HEK293 (cell line): ENCODE results near the gene LSM14B.

Experiments
- CTCF ChIA-PET: fragments of 350-600 bp; formaldehyde crosslinking; extraction: SDS; loops from one replicate; lab custom pipeline; 2021; ENCODE audit warnings: antibody characterized with exemption; lab: Yijun Ruan, JAX
- POLR2A ChIA-PET: fragments of 300-600 bp; formaldehyde crosslinking; extraction: SDS; loops from one replicate; lab custom pipeline; 2020; ENCODE audit warnings: antibody characterized with exemption, inconsistent platforms; lab: Yijun Ruan, JAX
- H3K27ac ChIP-seq: fragments of 200-500 bp; sonication (Bioruptor generic); 2 replicates; pipeline ENCODE4 v1.5.1; 2014; ENCODE audit warnings: low read depth, low read length, control low read depth, inconsistent platforms; ENCODE audit errors: extremely low read depth
- H3K36me3 ChIP-seq, 2 experiments: fragments of 200-500 bp in 1 of 2; sonication (Bioruptor generic) in 1 of 2; 1 replicate in 1 of 2; 2 replicates in 1 of 2; pipeline ENCODE4 v1.5.1; 2014 to 2017; ENCODE audit warnings: inconsistent platforms in 2 of 2, low read length in 2 of 2; ENCODE audit not compliant: control insufficient read depth in 2 of 2, insufficient read depth in 1 of 2
- H3K4me1 ChIP-seq: fragments of 200-500 bp; sonication (Bioruptor generic); 2 replicates; pipeline ENCODE4 v1.5.1; 2014; ENCODE audit warnings: mild to moderate bottlenecking, low read length, inconsistent platforms; ENCODE audit not compliant: control insufficient read depth, insufficient read depth
- H3K4me3 ChIP-seq: 2 replicates; pipeline ENCODE4 v1.5.1; 2011; ENCODE audit warnings: low read depth, mild to moderate bottlenecking, control low read depth, low read length, moderate library complexity
- H3K9me3 ChIP-seq: fragments of 200-500 bp; sonication (Bioruptor generic); 2 replicates; pipeline ENCODE4 v1.5.1; 2014; ENCODE audit warnings: low read depth, low read length, inconsistent platforms; ENCODE audit not compliant: control insufficient read depth, insufficient read depth
- GFI1B ChIP-seq: fragments of 450-650 bp; formaldehyde crosslinking; IDR thresholded peaks from 2 replicates; pipeline ENCODE4 v1.5.1; 2016; ENCODE audit warnings: missing biosample characterization, missing genetic modification characterization
- GLI4 ChIP-seq: fragments of 450-650 bp; formaldehyde crosslinking; IDR thresholded peaks from 2 replicates; pipeline ENCODE4 v1.5.1; 2016; ENCODE audit warnings: missing biosample characterization, missing genetic modification characterization
- HOXC10 ChIP-seq: sonication (generic); formaldehyde crosslinking; IDR thresholded peaks from 2 replicates; pipeline ENCODE4 v1.8.1; 2023; ENCODE audit warnings: mild to moderate bottlenecking, missing genetic modification reagents
- KLF1 ChIP-seq: fragments of 450-650 bp; formaldehyde crosslinking; IDR thresholded peaks from 2 replicates; pipeline ENCODE4 v1.5.1; 2016; ENCODE audit warnings: missing biosample characterization, missing genetic modification characterization
- KLF10 ChIP-seq: fragments of 450-650 bp; IDR thresholded peaks from 2 replicates; pipeline ENCODE4 v1.5.1; 2018; ENCODE audit warnings: missing biosample characterization, mild to moderate bottlenecking, missing genetic modification characterization
- KLF16 ChIP-seq: fragments of 450-650 bp; formaldehyde crosslinking; IDR thresholded peaks from 2 replicates; pipeline ENCODE4 v1.5.1; 2017; ENCODE audit warnings: missing biosample characterization, missing genetic modification characterization
- ZBTB1 ChIP-seq: fragments of 450-650 bp; formaldehyde crosslinking; IDR thresholded peaks from 2 replicates; pipeline ENCODE4 v1.5.1; 2016; ENCODE audit warnings: missing biosample characterization, missing genetic modification characterization
- ZFP37 ChIP-seq: fragments of 450-650 bp; formaldehyde crosslinking; IDR thresholded peaks from 2 replicates; pipeline ENCODE4 v1.5.1; 2016; ENCODE audit warnings: missing biosample characterization, missing genetic modification characterization
- ZNF10 ChIP-seq: fragments of 450-650 bp; formaldehyde crosslinking; IDR thresholded peaks from 2 replicates; pipeline ENCODE4 v1.5.1; 2017; ENCODE audit warnings: missing biosample characterization, missing genetic modification characterization
- ZNF169 ChIP-seq: fragments of 450-650 bp; formaldehyde crosslinking; IDR thresholded peaks from 2 replicates; pipeline ENCODE4 v1.5.1; 2016; ENCODE audit warnings: missing biosample characterization, missing genetic modification characterization
- ZNF175 ChIP-seq: fragments of 450-650 bp; formaldehyde crosslinking; IDR thresholded peaks from 2 replicates; pipeline ENCODE4 v1.5.1; 2016; ENCODE audit warnings: missing biosample characterization, missing genetic modification characterization
- ZNF211 ChIP-seq: fragments of 450-650 bp; formaldehyde crosslinking; IDR thresholded peaks from 2 replicates; pipeline ENCODE4 v1.5.1; 2016; ENCODE audit warnings: low read depth, missing biosample characterization, missing genetic modification characterization
- ZNF354C ChIP-seq: fragments of 450-650 bp; formaldehyde crosslinking; IDR thresholded peaks from 2 replicates; pipeline ENCODE4 v1.5.1; 2016; ENCODE audit warnings: missing biosample characterization, missing genetic modification characterization, low read depth, borderline replicate concordance
- ZNF37A ChIP-seq: fragments of 450-650 bp; IDR thresholded peaks from 2 replicates; pipeline ENCODE4 v1.5.1; 2018; ENCODE audit warnings: missing biosample characterization, missing genetic modification characterization
- ZNF473 ChIP-seq: fragments of 450-650 bp; formaldehyde crosslinking; IDR thresholded peaks from 2 replicates; pipeline ENCODE4 v1.5.1; 2017; ENCODE audit warnings: missing biosample characterization, missing genetic modification characterization
- ZNF510 ChIP-seq: fragments of 450-650 bp; formaldehyde crosslinking; IDR thresholded peaks from 2 replicates; pipeline ENCODE4 v1.5.1; 2018; ENCODE audit warnings: mild to moderate bottlenecking, missing genetic modification characterization, missing biosample characterization; ENCODE audit not compliant: insufficient replicate concordance
- ZNF544 ChIP-seq: fragments of 450-650 bp; formaldehyde crosslinking; IDR thresholded peaks from 2 replicates; pipeline ENCODE4 v1.5.0; 2017; ENCODE audit warnings: missing biosample characterization, missing genetic modification characterization
- ZNF623 ChIP-seq: fragments of 450-650 bp; formaldehyde crosslinking; IDR thresholded peaks from 2 replicates; pipeline ENCODE4 v1.5.1; 2016; ENCODE audit warnings: missing biosample characterization, missing genetic modification characterization
- ZNF626 ChIP-seq: fragments of 450-650 bp; sonication (Bioruptor Pico); formaldehyde crosslinking; IDR thresholded peaks from 2 replicates; pipeline ENCODE4 v1.5.1; 2018; ENCODE audit warnings: missing biosample characterization, missing genetic modification characterization, inconsistent platforms
- ZNF664 ChIP-seq: fragments of 450-650 bp; formaldehyde crosslinking; IDR thresholded peaks from 2 replicates; pipeline ENCODE4 v1.5.1; 2016; ENCODE audit warnings: missing biosample characterization, missing genetic modification characterization
- ZNF707 ChIP-seq: fragments of 450-650 bp; formaldehyde crosslinking; IDR thresholded peaks from 2 replicates; pipeline ENCODE4 v1.5.1; 2016; ENCODE audit warnings: missing biosample characterization, missing genetic modification characterization
- ZSCAN16 ChIP-seq: fragments of 450-650 bp; formaldehyde crosslinking; IDR thresholded peaks from 2 replicates; pipeline ENCODE4 v1.5.1; 2016; ENCODE audit warnings: missing biosample characterization, missing genetic modification characterization
- TF ChIP-seq, protein P1 (sequence below): fragments of 450-650 bp; formaldehyde crosslinking; IDR thresholded peaks from 2 replicates; pipeline ENCODE4 v1.5.1; 2016; ENCODE audit warnings: missing biosample characterization, missing genetic modification characterization
- TF ChIP-seq, protein P2 (sequence below): fragments of 450-650 bp; formaldehyde crosslinking; IDR thresholded peaks from 2 replicates; pipeline ENCODE4 v1.5.1; 2016; ENCODE audit warnings: missing biosample characterization, missing genetic modification characterization
- TF ChIP-seq, protein P3 (sequence below): sonication (generic); formaldehyde crosslinking; IDR thresholded peaks from 2 replicates; pipeline ENCODE4 v1.8.1; 2022; ENCODE audit warnings: mild to moderate bottlenecking, moderate library complexity, missing genetic modification reagents
- TF ChIP-seq, protein P4 (sequence below): fragments of 450-650 bp; formaldehyde crosslinking; IDR thresholded peaks from 2 replicates; pipeline ENCODE4 v1.5.1; 2017; ENCODE audit warnings: missing biosample characterization, missing genetic modification characterization
- TF ChIP-seq, protein P5 (sequence below): fragments of 450-650 bp; formaldehyde crosslinking; IDR thresholded peaks from 2 replicates; pipeline ENCODE4 v1.5.1; 2016; ENCODE audit warnings: missing biosample characterization, missing genetic modification characterization

LSM14B gene

DNA sequence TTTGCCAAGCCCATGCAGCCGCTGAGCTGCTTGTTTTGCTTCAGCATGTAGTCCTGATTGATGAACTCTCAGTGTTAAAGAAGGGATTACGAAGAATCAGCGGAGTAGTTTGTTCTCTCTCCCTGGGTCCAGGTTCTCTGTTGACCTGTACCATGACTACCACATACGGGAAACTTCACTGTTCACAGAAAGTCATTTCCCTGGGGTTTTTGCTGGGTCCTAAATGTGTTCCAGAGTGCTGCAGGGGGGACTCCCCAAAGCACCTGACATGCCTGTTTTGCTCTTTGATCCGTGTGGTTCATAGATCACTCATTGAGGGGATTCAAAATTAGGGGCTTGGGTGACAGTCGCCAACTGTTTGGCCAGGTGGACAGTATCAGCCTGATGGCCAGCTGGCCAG, 5.5 kb downstream of the LSM14B start:
- H3K36me3 ChIP-seq, result peaks cover 18 to 93% of the 10 kb centered on the region in 2 experiments
- no peak overlapping the region for H3K27ac ChIP-seq
- TF ChIP-seq GLI4 (tag by site-specific recombination) (no peak), KLF16 (tag by site-specific recombination) (no peak), ZBTB1 (no peak), ZNF544 (tag by site-specific recombination) (no peak), KLF1 (tag by site-specific recombination) (no peak), ZNF37A (tag by site-specific recombination) (no peak), ZNF623 (tag by site-specific recombination) (no peak), KLF10 (tag by site-specific recombination) (no peak), ZNF707 (no peak), ZFP37 (tag by site-specific recombination) (no peak), ZSCAN16 (no peak), GFI1B (no peak), ZNF211 (tag by site-specific recombination) (no peak), ZNF169 (no peak), ZNF664 (tag by site-specific recombination) (no peak), ZNF354C (tag by site-specific recombination) (no peak)
- TF ChIP-seq, protein P1, sequence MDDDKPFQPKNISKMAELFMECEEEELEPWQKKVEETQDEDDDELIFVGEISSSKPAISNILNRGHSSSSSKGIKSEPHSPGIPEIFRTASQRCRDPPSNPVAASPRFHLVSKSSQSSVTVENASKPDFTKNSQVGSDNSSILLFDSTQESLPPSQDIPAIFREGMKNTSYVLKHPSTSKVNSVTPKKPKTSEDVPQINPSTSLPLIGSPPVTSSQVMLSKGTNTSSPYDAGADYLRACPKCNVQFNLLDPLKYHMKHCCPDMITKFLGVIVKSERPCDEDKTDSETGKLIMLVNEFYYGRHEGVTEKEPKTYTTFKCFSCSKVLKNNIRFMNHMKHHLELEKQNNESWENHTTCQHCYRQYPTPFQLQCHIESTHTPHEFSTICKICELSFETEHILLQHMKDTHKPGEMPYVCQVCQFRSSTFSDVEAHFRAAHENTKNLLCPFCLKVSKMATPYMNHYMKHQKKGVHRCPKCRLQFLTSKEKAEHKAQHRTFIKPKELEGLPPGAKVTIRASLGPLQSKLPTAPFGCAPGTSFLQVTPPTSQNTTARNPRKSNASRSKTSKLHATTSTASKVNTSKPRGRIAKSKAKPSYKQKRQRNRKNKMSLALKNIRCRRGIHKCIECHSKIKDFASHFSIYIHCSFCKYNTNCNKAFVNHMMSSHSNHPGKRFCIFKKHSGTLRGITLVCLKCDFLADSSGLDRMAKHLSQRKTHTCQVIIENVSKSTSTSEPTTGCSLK (tag by site-specific recombination), result no peak
- TF ChIP-seq, protein P2, sequence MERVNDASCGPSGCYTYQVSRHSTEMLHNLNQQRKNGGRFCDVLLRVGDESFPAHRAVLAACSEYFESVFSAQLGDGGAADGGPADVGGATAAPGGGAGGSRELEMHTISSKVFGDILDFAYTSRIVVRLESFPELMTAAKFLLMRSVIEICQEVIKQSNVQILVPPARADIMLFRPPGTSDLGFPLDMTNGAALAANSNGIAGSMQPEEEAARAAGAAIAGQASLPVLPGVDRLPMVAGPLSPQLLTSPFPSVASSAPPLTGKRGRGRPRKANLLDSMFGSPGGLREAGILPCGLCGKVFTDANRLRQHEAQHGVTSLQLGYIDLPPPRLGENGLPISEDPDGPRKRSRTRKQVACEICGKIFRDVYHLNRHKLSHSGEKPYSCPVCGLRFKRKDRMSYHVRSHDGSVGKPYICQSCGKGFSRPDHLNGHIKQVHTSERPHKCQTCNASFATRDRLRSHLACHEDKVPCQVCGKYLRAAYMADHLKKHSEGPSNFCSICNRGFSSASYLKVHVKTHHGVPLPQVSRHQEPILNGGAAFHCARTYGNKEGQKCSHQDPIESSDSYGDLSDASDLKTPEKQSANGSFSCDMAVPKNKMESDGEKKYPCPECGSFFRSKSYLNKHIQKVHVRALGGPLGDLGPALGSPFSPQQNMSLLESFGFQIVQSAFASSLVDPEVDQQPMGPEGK (tag by site-specific recombination), result no peak
- TF ChIP-seq, protein P3, sequence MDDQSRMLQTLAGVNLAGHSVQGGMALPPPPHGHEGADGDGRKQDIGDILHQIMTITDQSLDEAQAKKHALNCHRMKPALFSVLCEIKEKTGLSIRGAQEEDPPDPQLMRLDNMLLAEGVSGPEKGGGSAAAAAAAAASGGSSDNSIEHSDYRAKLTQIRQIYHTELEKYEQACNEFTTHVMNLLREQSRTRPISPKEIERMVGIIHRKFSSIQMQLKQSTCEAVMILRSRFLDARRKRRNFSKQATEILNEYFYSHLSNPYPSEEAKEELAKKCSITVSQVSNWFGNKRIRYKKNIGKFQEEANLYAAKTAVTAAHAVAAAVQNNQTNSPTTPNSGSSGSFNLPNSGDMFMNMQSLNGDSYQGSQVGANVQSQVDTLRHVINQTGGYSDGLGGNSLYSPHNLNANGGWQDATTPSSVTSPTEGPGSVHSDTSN (CRISPR knock-in tag), result no peak
- TF ChIP-seq, protein P4, sequence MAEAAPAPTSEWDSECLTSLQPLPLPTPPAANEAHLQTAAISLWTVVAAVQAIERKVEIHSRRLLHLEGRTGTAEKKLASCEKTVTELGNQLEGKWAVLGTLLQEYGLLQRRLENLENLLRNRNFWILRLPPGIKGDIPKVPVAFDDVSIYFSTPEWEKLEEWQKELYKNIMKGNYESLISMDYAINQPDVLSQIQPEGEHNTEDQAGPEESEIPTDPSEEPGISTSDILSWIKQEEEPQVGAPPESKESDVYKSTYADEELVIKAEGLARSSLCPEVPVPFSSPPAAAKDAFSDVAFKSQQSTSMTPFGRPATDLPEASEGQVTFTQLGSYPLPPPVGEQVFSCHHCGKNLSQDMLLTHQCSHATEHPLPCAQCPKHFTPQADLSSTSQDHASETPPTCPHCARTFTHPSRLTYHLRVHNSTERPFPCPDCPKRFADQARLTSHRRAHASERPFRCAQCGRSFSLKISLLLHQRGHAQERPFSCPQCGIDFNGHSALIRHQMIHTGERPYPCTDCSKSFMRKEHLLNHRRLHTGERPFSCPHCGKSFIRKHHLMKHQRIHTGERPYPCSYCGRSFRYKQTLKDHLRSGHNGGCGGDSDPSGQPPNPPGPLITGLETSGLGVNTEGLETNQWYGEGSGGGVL (tag by site-specific recombination), result no peak
- CTCF ChIA-PET, result interaction anchor here (1.3 to 4.0 kb wide), 2 partner anchors 8 to 10 kb away, joined by 3 to 20 read pairs; no protein-coding TSS in a partner anchor
- H3K4me3 ChIP-seq, result no peak overlapping the region
- POLR2A ChIA-PET, result no interaction called here
- H3K9me3 ChIP-seq, result no peaks in the 10 kb centered on the region
- no peaks in the 10 kb centered on the region for H3K4me1 ChIP-seq

DNA sequence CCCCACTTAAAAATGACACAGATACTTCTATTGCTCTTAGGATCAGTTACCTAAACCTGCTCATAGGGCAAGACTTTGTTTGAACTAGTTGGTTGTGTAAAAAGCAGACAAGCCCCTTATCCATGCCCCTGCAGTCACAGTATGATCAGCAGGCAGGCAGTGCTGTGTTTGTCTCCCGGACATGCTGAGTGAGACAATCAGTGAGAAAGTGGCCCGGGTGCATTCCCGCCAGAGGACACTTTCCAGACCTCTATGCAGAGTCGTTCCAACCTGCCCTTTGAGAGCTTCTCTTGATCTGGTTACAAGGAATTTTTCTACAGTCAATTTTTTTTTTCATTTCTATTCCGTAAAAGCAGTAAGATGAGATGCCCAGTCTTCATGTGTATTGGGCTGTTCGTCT, 6.2 kb downstream of the LSM14B start:
- no peaks in the 10 kb centered on the region for H3K4me1 ChIP-seq
- CTCF ChIA-PET, result interaction anchor here (0.6 kb wide), 1 partner anchor 90 kb away, joined by 3 read pairs; no protein-coding TSS in a partner anchor
- POLR2A ChIA-PET, result no interaction called here
- H3K4me3 ChIP-seq, result no peak overlapping the region
- H3K36me3 ChIP-seq, result peaks cover 18 to 100% of the 10 kb centered on the region in 2 experiments
- H3K27ac ChIP-seq, result no peak overlapping the region
- H3K9me3 ChIP-seq, result no peaks in the 10 kb centered on the region
- TF ChIP-seq ZNF626 (no peak), ZNF10 (tag by site-specific recombination) (no peak), ZNF510 (tag by site-specific recombination) (no peak), HOXC10 (CRISPR knock-in tag) (no peak), ZNF175 (tag by site-specific recombination) (no peak), ZNF473 (tag by site-specific recombination) (no peak)
- TF ChIP-seq, protein P2 (tag by site-specific recombination), result no peak
- TF ChIP-seq, protein P5, sequence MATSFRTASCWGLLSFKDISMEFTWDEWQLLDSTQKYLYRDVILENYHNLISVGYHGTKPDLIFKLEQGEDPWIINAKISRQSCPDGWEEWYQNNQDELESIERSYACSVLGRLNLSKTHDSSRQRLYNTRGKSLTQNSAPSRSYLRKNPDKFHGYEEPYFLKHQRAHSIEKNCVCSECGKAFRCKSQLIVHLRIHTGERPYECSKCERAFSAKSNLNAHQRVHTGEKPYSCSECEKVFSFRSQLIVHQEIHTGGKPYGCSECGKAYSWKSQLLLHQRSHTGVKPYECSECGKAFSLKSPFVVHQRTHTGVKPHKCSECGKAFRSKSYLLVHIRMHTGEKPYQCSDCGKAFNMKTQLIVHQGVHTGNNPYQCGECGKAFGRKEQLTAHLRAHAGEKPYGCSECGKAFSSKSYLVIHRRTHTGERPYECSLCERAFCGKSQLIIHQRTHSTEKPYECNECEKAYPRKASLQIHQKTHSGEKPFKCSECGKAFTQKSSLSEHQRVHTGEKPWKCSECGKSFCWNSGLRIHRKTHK (tag by site-specific recombination), result no peak
